GM21717 (cell line): ENCODE measurements around the gene ZDHHC8.

ENCODE experiments used
- ATAC-seq: cut with Tn5 transposase; IDR thresholded peaks from one replicate; pipeline ENCODE4 v1.9.1; 2021; ENCODE audit warnings: mild to moderate bottlenecking, moderate library complexity; ENCODE audit not compliant: unreplicated experiment

ZDHHC8 gene

DNA sequence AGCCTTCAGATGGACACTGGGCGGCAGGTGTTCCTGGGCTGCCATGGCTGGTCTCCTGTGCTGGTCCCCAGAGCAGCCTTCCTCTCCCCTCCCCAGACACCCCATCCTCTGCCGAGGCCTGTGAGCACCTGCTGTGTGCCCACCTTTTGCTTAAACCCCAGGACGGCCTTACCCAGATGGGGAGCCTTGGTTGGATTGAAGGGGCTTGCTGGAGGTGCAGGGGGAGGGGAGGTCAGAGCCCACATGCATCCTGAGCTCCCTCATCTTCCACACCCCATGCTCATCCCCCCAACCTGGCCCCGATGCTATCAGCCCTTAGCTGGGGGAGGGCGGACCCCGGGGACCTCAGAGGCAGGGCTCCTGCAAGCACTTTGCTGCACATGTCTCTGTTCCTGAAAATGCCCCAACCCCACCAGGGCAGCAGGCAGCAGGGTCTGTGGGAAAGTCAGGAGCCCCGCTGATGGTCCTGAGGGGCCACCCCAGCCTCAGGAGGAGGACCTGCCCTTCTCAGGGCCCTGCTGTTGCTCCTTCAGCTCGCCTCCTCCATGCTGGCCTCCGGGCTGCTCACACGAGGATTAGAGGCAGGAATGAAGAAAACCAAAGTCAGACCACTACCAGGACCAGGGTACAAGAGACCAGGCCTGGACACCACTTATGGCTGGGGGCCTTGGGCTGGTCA is 60.8 kb downstream of the ZDHHC8 start:
- ATAC-seq = no peak

GRCh38 chr22:20192972-20193760 is 61.6 kb downstream of the ZDHHC8 start:
- no peak for ATAC-seq

GRCh38 chr22:20193761-20194494 is 62.3 kb downstream of the ZDHHC8 start:
- ATAC-seq = no peak

DNA sequence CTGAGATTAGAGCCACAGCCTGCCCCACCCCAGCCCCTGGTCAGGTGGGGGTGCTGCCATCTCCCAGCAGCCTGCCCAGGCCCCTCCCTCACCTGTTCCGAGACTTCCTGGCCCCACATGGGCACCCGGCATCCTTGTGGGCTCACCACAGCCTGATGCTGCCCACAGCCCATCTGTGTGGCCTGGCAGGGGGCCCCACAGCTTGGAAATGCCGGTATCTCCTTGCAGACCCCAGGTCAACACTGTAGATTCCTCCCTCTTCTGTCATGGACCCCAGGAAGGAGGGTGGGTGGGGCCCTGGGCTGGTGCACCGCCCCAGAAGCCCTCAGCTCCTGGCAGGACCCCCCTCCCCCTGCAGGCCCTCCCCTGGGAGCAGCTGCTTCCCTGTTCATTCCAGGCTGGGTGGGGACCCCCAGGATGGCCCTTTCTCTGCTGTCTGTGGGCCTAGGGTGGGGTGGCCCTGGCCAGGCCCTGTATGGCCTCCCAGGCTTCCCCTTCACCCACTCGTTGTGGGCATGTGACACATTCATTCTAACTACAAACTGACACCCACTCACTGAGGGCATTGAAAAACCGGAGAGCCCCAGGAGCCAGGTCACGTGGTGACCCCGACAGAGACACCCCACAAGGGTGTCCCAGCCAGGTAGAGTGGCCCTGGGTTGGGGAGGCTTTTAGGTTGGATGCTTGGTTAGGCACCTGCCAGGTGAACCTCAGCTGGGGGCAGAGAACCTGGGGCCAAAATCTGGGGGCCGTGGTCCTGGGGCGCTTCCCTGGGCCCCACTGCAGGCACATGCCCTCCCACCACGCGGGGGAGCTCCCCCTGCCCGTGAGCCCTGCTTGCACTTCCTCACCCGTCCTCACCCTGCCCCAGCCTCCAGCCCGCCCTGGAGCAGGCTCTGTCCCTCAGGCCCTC is 63.3 kb downstream of the ZDHHC8 start:
- no peak for ATAC-seq

DNA sequence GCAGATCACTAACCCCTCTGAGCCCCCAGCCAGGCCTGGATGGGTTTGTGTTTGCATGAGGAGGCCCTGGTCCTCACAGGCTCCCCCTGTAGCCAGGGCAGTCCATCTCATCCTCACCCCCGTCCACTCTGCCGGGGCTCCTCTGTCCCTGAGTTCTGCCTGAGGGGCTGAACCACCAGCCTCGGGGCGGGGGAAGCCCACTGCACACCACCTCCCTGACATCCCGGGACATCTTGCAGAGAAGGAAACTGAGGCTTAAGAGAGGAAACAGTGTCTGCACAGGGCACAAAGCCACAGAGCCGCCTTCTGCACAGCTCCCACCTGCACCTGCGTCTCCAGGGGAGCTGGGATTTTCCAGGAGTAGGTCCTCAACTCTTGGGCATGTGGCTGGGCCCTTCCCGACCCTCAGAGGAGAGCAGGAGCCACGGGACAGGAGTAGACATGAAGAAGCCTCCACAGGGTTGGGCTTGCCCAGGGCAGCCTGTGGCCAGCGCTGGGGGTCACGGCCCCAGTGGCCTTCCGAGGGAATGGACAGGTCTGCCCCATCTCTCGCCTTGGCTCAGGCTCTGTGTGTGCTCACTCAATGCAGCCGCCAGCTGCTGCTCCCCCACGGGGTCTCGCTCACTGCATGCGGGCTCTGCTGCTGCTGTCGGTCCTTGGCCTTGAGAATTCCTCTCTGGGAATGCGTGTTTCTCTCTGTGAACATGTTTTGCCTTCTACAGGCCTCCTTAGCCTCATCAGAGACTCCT is 64.7 kb downstream of the ZDHHC8 start:
- no peak for ATAC-seq
